ENCODE measurements around the gene USP21.

USP21 gene

DNA sequence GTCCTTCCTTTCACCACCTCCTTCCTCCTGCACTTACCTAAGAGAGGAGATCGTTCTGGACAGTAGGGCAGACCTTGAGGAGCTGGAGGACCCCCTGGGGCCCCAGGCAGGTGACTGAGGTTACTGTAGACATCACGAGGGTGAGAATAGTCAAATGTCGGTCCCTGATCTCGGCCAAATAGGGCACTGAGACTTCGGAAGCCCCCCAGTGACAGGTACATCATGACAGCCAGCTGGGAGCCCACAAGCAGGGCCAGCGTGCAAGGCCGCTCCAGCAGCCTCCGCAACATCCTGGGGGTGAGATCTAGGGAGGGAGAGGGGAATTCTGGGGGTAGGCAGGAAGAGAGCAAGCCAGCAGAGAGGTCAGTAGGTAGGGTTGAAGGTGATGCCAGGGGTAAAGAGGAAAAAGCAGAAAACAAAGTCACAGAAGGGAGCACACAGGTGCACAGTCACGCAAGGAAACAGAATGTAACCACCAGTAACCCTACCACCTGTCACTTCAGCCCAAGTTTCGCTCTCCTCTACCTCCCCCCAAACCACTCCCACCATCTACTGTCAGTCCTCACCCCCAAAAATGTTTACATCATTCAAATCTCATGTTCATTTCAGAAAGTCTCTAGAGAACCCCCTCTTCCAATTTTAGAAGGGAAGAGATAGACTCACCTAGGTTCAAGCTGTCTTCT lies 16.6 kb downstream of the USP21 start:
- TF ChIP-seq, protein P1, sequence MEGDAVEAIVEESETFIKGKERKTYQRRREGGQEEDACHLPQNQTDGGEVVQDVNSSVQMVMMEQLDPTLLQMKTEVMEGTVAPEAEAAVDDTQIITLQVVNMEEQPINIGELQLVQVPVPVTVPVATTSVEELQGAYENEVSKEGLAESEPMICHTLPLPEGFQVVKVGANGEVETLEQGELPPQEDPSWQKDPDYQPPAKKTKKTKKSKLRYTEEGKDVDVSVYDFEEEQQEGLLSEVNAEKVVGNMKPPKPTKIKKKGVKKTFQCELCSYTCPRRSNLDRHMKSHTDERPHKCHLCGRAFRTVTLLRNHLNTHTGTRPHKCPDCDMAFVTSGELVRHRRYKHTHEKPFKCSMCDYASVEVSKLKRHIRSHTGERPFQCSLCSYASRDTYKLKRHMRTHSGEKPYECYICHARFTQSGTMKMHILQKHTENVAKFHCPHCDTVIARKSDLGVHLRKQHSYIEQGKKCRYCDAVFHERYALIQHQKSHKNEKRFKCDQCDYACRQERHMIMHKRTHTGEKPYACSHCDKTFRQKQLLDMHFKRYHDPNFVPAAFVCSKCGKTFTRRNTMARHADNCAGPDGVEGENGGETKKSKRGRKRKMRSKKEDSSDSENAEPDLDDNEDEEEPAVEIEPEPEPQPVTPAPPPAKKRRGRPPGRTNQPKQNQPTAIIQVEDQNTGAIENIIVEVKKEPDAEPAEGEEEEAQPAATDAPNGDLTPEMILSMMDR (IDR thresholded peaks at IDR 0.05; ENCODE audit: low read depth, low read length, missing control alignments), result no peak
- in situ Hi-C loops (cut with HindIII; ENCODE audit: low sequenced_read_pairs), result no loop called here
- H3K4me3 ChIP-seq (ENCODE audit: low read depth, low read length), result peak overlapping the region; percentile 96

DNA sequence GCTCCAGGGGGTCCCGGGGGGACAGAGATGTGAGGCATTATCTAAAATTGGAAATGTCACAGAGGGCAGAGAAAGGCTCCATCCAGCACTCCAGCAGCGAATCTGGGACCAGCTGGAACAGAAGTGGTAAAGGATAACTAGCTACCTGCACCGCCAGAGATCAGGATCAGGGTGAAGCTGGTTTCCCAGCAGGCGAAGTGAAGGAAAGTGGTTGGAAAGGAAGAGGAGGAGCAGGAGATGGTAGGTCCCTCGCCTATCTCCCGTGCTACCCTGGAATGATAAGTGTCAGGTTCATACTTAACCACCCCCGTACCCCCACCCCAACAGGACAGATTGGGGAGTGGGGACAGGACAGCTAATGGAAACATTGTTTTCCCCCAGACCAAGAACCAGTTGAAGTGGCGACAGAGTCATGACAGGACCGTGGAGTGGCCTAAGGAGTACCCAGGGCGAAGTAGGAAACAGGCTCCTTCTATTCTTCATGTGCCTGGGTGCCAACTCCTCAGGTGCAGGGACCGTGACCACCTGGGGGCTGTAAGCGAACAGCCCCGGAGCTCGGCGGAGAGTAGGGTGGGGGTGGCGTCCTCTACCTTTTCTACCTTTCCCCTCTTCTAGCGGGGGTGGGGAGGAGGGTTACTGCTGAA lies 17.3 kb downstream of the USP21 start:
- TF ChIP-seq, protein P1 (IDR thresholded peaks at IDR 0.05; ENCODE audit: low read depth, low read length, missing control alignments), result no peak
- in situ Hi-C loops (cut with HindIII; ENCODE audit: low sequenced_read_pairs), result no loop called here
- peak overlapping the region; percentile 96 for H3K4me3 ChIP-seq (ENCODE audit: low read depth, low read length)
- DNase-seq (ENCODE audit: low read depth), result no peak

More for the DNA sequence above, 16.6 kb downstream of the USP21 start:
- no peak for DNase-seq (ENCODE audit: low read depth)

DNA sequence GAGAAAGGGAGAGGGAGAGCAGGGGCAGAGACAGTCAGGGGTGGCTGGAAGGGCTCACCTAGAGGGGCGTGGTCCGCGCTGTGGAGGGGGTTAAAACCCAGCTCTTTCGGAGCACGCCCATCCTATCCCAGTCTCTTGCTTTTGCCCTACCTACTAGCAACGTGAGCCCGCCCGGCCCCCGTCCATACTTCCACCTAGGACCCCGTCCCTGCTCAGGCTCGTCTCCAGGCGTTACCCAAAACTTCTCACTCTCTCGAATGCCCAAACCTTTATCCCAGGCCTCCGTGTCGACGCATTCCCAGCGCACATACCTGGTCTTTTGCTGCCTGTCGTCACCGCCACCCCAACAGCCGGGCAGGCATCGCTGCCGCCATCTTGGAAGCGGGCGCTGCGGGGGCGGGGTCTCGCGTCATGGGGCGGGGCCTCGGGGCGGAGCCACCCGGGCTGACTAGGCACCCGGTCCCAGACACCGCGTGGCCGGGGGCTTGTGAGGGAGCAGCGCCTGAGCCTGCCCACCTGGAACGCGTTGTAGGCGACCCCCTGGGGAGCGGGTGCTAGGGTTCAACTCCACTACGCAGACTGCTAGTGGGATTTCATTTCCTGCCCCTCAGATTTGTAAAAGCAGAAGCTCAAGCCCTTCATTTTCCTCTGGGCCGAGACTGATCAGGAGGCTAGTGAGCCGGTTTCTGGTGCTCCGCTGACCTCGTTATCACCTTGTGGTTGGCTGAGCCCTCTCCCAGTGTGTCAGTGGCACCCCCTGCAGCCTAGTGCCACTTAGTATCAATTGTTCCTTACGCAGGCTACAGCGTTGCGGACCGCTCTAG lies 18.0 kb downstream of the USP21 start, which contains the start of gene B4GALT3:
TSS of gene B4GALT3 (minus strand) at position 396 of the 824 bp plus-strand sequence. CDS start 1,447 bp downstream, outside the sequence.
- H3K4me3 ChIP-seq (ENCODE audit: low read depth, low read length), result peak within 1 kb of the TSS; percentile 96
- in situ Hi-C loops (cut with HindIII; ENCODE audit: low sequenced_read_pairs), result no loop called here
- DNase-seq (ENCODE audit: low read depth), result no peak
- TF ChIP-seq, protein P1 (IDR thresholded peaks at IDR 0.05; ENCODE audit: low read depth, low read length, missing control alignments), result no peak

DNA sequence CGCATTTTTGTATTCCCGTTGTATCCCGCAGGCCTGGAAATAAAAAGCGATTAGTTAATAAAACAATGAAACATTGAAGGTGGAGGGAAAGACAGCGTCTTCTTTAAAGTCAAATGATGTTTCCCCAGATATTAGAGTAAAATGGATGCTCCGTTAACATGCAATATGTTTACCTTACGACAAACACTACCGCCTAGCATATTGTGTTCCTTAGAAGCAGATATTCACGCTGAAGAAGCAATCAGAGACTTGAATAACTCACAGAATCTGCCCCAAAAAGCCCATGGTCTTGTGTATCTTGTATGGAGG lies 18.6 kb downstream of the USP21 start:
- peak overlapping the region; percentile 96 for H3K4me3 ChIP-seq (ENCODE audit: low read depth, low read length)
- no peak for DNase-seq (ENCODE audit: low read depth)
- TF ChIP-seq, protein P1 (IDR thresholded peaks at IDR 0.05; ENCODE audit: low read depth, low read length, missing control alignments), result no peak
- in situ Hi-C loops (cut with HindIII; ENCODE audit: low sequenced_read_pairs), result no loop called here

DNA sequence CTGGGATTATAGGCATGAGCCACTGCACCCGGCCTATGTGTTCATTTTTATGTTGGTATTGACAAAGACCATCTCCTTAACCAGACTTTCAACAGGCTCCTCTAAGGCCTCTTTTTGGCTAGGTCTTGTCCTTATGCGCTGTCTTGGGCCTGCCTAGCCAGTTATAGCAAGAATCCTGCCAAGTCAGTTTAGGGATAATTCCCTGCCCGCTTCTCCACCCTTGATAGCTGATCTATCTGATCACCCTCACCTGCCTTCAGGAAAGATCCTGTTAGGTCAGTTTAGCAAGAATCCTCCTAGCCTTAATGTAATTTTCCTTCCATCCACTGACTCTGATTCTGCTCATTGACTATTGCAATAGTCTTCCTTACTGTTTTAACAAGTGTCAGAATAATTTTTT lies 20.4 kb downstream of the USP21 start:
- in situ Hi-C loops (cut with HindIII; ENCODE audit: low sequenced_read_pairs), result no loop called here
- TF ChIP-seq, protein P1 (IDR thresholded peaks at IDR 0.05; ENCODE audit: low read depth, low read length, missing control alignments), result no peak
- no peak for DNase-seq (ENCODE audit: low read depth)
- H3K4me3 ChIP-seq (ENCODE audit: low read depth, low read length), result no peak overlapping the region

DNA sequence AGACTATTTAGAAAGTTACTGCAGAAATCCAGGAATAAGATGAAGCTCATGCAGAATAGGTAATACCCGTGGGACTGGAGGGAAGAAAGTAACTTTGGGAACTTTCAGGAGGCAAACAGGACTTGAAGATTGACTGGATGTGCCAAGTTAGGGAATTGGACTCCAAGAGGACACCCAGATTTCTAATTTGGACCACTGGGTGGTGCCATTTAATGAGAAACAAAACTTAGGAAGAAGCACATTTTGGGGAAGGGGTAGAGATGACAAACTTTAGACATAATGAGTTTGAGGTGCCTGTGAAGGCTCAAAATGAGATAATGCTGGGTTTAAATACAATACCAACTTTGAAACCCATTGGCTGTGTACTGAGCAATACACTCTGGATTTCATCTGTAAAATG lies 21.3 kb downstream of the USP21 start:
- no peak overlapping the region for H3K4me3 ChIP-seq (ENCODE audit: low read depth, low read length)
- no peak for DNase-seq (ENCODE audit: low read depth)
- in situ Hi-C loops (cut with HindIII; ENCODE audit: low sequenced_read_pairs), result no loop called here
- TF ChIP-seq, protein P1 (IDR thresholded peaks at IDR 0.05; ENCODE audit: low read depth, low read length, missing control alignments), result peak; percentile 28
